Germinal center (tissue), 1 donor: ENCODE data around the gene TAF1.
"Not testable (repeated sequence)": the region's sequence is repeated elsewhere in the genome, so short reads cannot be mapped to it uniquely, and the experiment has no call there.

Experiments
- DNase-seq: peaks from one replicate; pipeline ENCODE4 v3.0.0; 2012; ENCODE audit warnings: mixed read lengths, low spot score

TAF1 gene

GRCh38 chrX:71432733-71433132 is 66.6 kb downstream of the TAF1 start:
- no peak for DNase-seq

GRCh38 chrX:71438750-71439149 is 72.6 kb downstream of the TAF1 start:
- no peak for DNase-seq

- no peak for DNase-seq
Observed at GRCh38 chrX:71439420-71439819, 73.3 kb downstream of the TAF1 start.

- no peak for DNase-seq
Observed at GRCh38 chrX:71439896-71440295, 73.7 kb downstream of the TAF1 start.

- no peak for DNase-seq
Observed at GRCh38 chrX:71440401-71440800, 74.2 kb downstream of the TAF1 start.

GRCh38 chrX:71441809-71442208 is 75.7 kb downstream of the TAF1 start:
- DNase-seq = not testable (repeated sequence)

- no peak for DNase-seq
Observed at GRCh38 chrX:71450433-71451106, 84.4 kb downstream of the TAF1 start.

- not testable (repeated sequence) for DNase-seq
Observed at GRCh38 chrX:71451518-71451917, 85.4 kb downstream of the TAF1 start.

- DNase-seq = no peak
Observed at GRCh38 chrX:71453056-71453455, 86.9 kb downstream of the TAF1 start.

GRCh38 chrX:71454222-71454621 is 88.1 kb downstream of the TAF1 start:
- DNase-seq = no peak

- no peak for DNase-seq
Observed at GRCh38 chrX:71458866-71459265, 92.7 kb downstream of the TAF1 start.

GRCh38 chrX:71464968-71465367 is 98.8 kb downstream of the TAF1 start:
- DNase-seq = no peak

- no peak for DNase-seq
Observed at GRCh38 chrX:71466979-71467523, 100.9 kb downstream of the TAF1 start.

- no peak for DNase-seq
Observed at GRCh38 chrX:71475785-71476540, 109.8 kb downstream of the TAF1 start.

- DNase-seq = no peak
Observed at GRCh38 chrX:71482228-71482958, 116.2 kb downstream of the TAF1 start.

- DNase-seq = no peak
Observed at GRCh38 chrX:71487814-71488213, 121.7 kb downstream of the TAF1 start.

- no peak for DNase-seq
Observed at GRCh38 chrX:71489540-71489939, 123.4 kb downstream of the TAF1 start.

- DNase-seq = peak; percentile 28
Observed at GRCh38 chrX:71492231-71493065, 126.3 kb downstream of the TAF1 start.

- DNase-seq = no peak
Observed at GRCh38 chrX:71493111-71493613, 127.0 kb downstream of the TAF1 start.

GRCh38 chrX:71495979-71496378 is 129.8 kb downstream of the TAF1 start:
- not testable (repeated sequence) for DNase-seq

GRCh38 chrX:71496476-71496875 is 130.3 kb downstream of the TAF1 start:
- no peak for DNase-seq
